Large intestine (tissue), 3 donors: ENCODE data around the gene ARFRP1. TPM values are rescaled to one million over a fixed set of nuclear protein-coding genes. Genes with fewer than 3 reads are reported as not detected.

Experiments used
- DNase-seq, 2 donors: peaks; one replicate each; pipeline versions ENCODE4 v3.0.0 to v3.0.0-alpha.2; 2013
- H3K27ac ChIP-seq: one replicate; pipeline ENCODE4 v1.5.1; 2013; ENCODE audit warnings: low read length
- H3K27me3 ChIP-seq: 2 replicates; pipeline ENCODE4 v1.6.1; 2013; ENCODE audit warnings: low read length; ENCODE audit not compliant: control insufficient read depth, insufficient read depth
- H3K36me3 ChIP-seq: 2 replicates; pipeline ENCODE4 v1.6.1; 2013; ENCODE audit warnings: low read length; ENCODE audit not compliant: control insufficient read depth, insufficient read depth
- H3K4me1 ChIP-seq: one replicate; pipeline ENCODE4 v1.6.1; 2013; ENCODE audit warnings: low read length; ENCODE audit not compliant: control insufficient read depth, insufficient read depth
- H3K4me3 ChIP-seq: one replicate; pipeline ENCODE4 v1.5.1; 2013; ENCODE audit warnings: low read length
- H3K9me3 ChIP-seq: one replicate; pipeline ENCODE4 v1.6.1; 2013; ENCODE audit warnings: mild to moderate bottlenecking, low read depth, low read length, moderate library complexity; ENCODE audit not compliant: control insufficient read depth
- WGBS: methylation state at CpG from one replicate; pipeline ENCODE4 v1.1.5; 2013; ENCODE audit warnings: low lambda C conversion rate; ENCODE audit not compliant: insufficient coverage; 5-methylcytosine and 5-hydroxymethylcytosine counted together
- polyA plus RNA-seq: library from polyadenylated mRNA; unstranded; fragments of 120-200 nt; gene quantifications from one replicate; pipeline ENCODE4 v1.2.1, GENCODE V29; 2013

Gene ARFRP1
- polyA plus RNA-seq, 1 donor = 22.2 TPM

GRCh38 chr20:63694584-63695423 is 13.0 kb downstream of the ARFRP1 start:
- no peak for DNase-seq
- WGBS = no CpG with 5 or more reads among the region's 37 CpGs
- no peaks in the 10 kb centered on the region for H3K27me3 ChIP-seq
- H3K27ac ChIP-seq = no peak overlapping the region
- no peak overlapping the region for H3K4me3 ChIP-seq
- peaks cover 27% of the 10 kb centered on the region for H3K36me3 ChIP-seq
- no peaks in the 10 kb centered on the region for H3K9me3 ChIP-seq
- H3K4me1 ChIP-seq = peaks cover 11% of the 10 kb centered on the region

- no peaks in the 10 kb centered on the region for H3K9me3 ChIP-seq
- H3K4me3 ChIP-seq = no peak overlapping the region
- WGBS = no CpG with 5 or more reads among the region's 21 CpGs
- peaks cover 25% of the 10 kb centered on the region for H3K36me3 ChIP-seq
- no peaks in the 10 kb centered on the region for H3K27me3 ChIP-seq
- no peak for DNase-seq
- no peak overlapping the region for H3K27ac ChIP-seq
- peaks cover 11% of the 10 kb centered on the region for H3K4me1 ChIP-seq
Observed at GRCh38 chr20:63693733-63694583, 13.8 kb downstream of the ARFRP1 start.

- Histone ChIP-seq H3K4me1 (peaks cover 11% of the 10 kb centered on the region), H3K4me3 (no peak overlapping the region), H3K27ac (no peak overlapping the region), H3K36me3 (peaks cover 25% of the 10 kb centered on the region), H3K27me3 (no peaks in the 10 kb centered on the region), H3K9me3 (no peaks in the 10 kb centered on the region)
- DNase-seq = no peak
- WGBS = no CpG with 5 or more reads among the region's 10 CpGs
Observed at GRCh38 chr20:63693083-63693732, 14.6 kb downstream of the ARFRP1 start.

GRCh38 chr20:63692436-63693082 is 15.2 kb downstream of the ARFRP1 start:
- WGBS = no CpG with 5 or more reads among the region's 20 CpGs
- Histone ChIP-seq H3K27me3 (no peaks in the 10 kb centered on the region), H3K27ac (no peak overlapping the region), H3K36me3 (peaks cover 25% of the 10 kb centered on the region), H3K4me3 (no peak overlapping the region), H3K9me3 (no peaks in the 10 kb centered on the region), H3K4me1 (peaks cover 11% of the 10 kb centered on the region)
- no peak for DNase-seq

GRCh38 chr20:63691711-63692435 is 15.9 kb downstream of the ARFRP1 start:
- H3K27me3 ChIP-seq = no peaks in the 10 kb centered on the region
- WGBS = no CpG with 5 or more reads among the region's 21 CpGs
- peaks cover 25% of the 10 kb centered on the region for H3K36me3 ChIP-seq
- no peak overlapping the region for H3K4me3 ChIP-seq
- H3K27ac ChIP-seq = no peak overlapping the region
- H3K4me1 ChIP-seq = peaks cover 13% of the 10 kb centered on the region
- no peaks in the 10 kb centered on the region for H3K9me3 ChIP-seq
- DNase-seq = no peak

GRCh38 chr20:63690898-63691710 is 16.7 kb downstream of the ARFRP1 start:
- Histone ChIP-seq H3K27me3 (no peaks in the 10 kb centered on the region), H3K4me1 (peaks cover 17% of the 10 kb centered on the region), H3K4me3 (no peak overlapping the region), H3K27ac (no peak overlapping the region), H3K9me3 (no peaks in the 10 kb centered on the region), H3K36me3 (peaks cover 24% of the 10 kb centered on the region)
- WGBS = no CpG with 5 or more reads among the region's 24 CpGs
- DNase-seq = no peak

- no CpG with 5 or more reads among the region's 40 CpGs for WGBS
- Histone ChIP-seq H3K4me1 (peaks cover 17% of the 10 kb centered on the region), H3K36me3 (peaks cover 20% of the 10 kb centered on the region), H3K4me3 (no peak overlapping the region), H3K27me3 (no peaks in the 10 kb centered on the region), H3K27ac (no peak overlapping the region), H3K9me3 (no peaks in the 10 kb centered on the region)
- DNase-seq = no peak
Observed at GRCh38 chr20:63690003-63690897, 17.5 kb downstream of the ARFRP1 start.

- Histone ChIP-seq H3K4me3 (no peak overlapping the region), H3K9me3 (no peaks in the 10 kb centered on the region), H3K36me3 (peaks cover 11% of the 10 kb centered on the region), H3K4me1 (peaks cover 17% of the 10 kb centered on the region), H3K27ac (no peak overlapping the region), H3K27me3 (no peaks in the 10 kb centered on the region)
- WGBS = no CpG with 5 or more reads among the region's 44 CpGs
- no peak for DNase-seq
Observed at GRCh38 chr20:63689046-63690002, 18.5 kb downstream of the ARFRP1 start.
